Stimulated activated CD8-positive, alpha-beta memory T cell treated with anti-CD3 and anti-CD28 coated beads, Interleukin-4, amount 100 ng/mL, for 24 hours (primary cell): ENCODE data around the gene PRDM16.

Experiments used
- DNase-seq: peaks from one replicate; pipeline ENCODE4 v3.0.0-alpha.2; 2020; ENCODE audit warnings: low read depth

Gene PRDM16

DNA sequence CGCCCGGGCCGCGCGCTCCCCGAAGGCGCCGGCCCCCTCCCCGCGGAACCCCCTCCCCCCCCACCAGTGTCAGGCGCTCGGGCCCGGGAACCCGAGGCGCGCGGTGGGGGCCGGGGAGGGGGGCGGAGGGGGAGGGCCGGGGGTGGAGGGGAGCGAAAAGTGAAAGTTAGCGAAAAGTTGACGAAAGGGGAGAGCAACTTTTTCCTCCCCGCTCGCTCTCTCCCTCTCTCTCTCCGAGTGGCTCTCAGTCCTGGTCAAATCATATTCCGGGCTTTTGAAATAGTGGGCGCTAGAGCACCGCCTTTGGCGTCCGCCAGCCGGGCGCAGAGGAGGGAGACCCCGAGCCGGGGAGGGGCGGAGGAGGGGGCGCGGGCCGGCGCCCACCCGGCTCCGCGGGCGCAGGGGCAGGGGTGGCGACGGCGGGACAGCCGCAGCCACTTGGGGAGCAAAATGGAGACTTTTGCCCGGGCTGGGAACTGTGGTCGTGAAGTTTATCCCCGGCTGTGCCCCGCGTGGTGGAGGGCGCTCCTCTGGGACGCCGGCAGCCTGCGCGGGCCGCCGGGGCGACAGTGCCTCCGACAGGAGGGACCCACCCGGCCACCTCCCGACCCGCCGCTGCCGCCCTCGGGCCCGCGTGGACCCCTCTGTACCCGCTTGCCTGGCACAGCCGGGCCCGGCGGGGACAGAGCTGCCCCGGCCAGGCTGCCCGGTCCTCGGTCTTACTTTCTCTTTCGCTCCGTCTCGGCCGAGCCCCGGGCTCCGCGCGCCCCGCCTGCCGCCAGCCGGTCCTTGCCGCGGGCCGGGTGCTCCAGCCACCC, 697 bp downstream of the PRDM16 start:
- no peak for DNase-seq

DNA sequence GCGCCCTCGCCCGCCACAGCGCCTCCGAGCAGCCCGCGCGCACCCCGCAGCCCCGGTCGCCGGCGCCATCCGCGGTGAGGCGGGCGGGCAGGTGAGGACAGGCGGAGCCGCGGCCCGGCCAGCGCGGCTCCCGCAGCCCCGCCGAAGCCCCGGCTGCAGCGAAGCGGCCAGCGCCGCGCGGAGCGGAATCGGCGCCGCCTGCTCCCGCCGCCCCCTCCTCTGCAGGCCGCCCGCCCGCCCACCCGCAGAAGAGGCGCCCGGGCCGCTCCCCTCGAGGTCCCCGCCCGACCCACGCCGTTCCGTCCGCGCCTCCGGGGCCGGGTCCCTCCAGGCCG, 1.3 kb downstream of the PRDM16 start:
- DNase-seq = no peak

GRCh38 chr1:3070644-3071564, 1.9 kb downstream of the PRDM16 start:
- no peak for DNase-seq

GRCh38 chr1:3071565-3072390, 2.8 kb downstream of the PRDM16 start:
- no peak for DNase-seq

GRCh38 chr1:3072391-3073185, 3.6 kb downstream of the PRDM16 start:
- no peak for DNase-seq

DNA sequence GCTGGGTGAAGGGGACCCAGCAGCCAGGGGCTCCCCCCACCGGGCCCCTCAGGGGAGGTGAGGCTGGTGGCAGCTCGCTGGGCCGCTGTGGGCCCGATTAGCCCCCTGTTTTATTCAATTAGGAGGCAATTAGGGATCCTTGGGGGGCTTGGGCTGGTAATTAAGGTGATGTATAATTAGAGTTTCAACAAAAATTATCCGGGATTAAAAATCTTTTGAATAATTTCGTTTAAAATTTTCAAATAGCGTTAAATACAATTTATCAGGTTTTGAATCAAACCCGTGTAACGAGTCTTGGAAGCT, 4.1 kb downstream of the PRDM16 start:
- DNase-seq = no peak

GRCh38 chr1:3073489-3074296, 4.7 kb downstream of the PRDM16 start:
- DNase-seq = no peak

DNA sequence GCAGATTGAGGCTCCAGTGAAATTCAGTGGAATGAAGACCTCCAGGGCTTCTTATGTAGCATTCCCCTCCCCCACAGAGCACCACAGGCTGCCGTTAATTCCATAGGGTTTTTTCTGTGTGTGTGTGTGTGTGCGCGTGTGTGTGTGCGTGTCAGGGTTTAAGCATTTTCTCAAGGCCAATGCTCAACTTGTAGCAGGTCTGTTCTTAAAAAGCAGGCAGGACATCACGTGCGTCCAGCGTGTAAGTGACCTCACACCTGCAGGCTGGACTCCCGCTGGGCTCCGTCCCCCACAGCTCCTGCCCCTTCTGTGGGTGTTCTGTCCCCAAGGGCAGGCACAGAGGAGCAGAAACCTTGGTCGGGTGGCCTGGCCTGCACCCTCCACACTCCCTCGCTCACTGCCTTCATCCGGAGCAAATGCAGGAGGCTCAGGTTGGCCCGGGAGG, 5.3 kb downstream of the PRDM16 start:
- DNase-seq = no peak

DNA sequence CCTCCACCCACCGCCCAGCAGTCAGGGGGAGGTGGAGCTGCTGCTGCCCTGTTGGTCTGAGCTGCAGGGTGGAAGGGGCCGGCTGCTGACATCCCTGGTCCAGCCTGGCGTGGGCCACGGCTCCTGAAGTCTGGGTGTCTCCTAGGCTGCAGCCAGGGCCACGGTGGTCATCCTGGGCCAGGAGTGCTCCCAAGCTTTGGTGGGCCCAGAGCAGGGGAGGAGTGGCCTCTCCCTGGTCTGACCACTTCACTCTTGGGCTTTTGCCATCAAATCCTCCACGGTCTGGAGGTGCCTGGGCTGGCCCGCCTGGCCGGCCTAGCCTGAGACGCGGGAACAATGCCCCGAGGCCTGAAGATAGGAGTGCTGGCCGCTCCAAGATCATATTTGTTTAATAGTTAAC, 5.8 kb downstream of the PRDM16 start:
- no peak for DNase-seq

DNA sequence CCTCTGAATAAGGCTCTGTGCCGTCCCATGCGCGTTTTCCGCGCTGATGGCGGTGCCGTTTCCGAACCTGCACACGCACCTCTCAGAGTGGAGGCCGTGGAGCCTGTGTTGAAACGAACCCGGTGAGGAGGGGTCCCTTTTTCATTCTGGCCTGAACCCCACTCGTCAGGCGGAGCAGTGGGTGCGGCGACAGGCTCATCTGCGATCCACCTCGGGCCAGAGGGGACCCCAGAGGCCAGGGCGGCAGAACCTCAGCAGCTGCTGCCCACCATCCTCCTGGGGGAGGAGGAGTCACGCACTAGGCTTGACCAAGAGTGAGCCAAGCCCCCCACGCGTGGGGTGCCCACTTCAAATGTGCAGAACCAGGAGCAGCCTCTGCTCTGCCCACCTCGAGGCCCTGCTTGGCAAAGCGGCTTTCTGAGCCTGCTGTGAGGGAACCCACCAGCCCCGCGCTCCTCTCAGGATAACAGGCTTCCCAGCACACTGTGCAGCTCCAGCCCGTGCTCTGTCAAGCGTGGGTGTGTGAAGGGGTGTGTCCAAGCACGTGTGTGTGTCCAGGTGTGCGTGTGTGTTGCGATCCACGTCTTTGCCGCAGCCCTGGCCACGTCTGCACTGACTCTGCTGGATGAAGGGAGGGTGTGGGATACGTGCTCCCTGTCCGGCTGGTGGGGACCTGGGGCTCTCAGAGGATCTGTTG, 6.8 kb downstream of the PRDM16 start:
- no peak for DNase-seq

- DNase-seq = no peak
Measured at GRCh38 chr1:3076363-3076740, 7.3 kb downstream of the PRDM16 start.

DNA sequence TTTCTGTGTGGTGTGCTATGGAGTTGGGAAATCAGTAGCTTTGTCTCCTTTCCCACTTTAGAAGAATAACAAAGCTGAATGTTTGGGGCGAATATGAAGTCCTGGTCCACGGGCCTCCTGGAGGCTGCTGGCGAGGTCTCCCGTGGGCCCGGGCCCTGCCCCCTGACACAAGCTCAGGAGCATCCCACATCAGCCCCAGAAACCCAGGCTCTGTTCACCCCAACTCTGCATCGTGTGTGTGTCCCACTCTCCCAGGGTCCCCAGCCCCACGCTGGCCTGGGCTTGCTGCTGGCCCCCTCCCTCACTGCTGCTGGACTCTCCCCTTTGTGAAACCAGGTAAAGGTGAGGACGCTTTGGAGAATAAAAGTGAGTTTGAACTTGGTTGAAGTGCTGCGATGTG, 8.1 kb downstream of the PRDM16 start:
- no peak for DNase-seq

- DNase-seq = no peak
Measured at GRCh38 chr1:3077561-3077960, 8.6 kb downstream of the PRDM16 start.

DNA sequence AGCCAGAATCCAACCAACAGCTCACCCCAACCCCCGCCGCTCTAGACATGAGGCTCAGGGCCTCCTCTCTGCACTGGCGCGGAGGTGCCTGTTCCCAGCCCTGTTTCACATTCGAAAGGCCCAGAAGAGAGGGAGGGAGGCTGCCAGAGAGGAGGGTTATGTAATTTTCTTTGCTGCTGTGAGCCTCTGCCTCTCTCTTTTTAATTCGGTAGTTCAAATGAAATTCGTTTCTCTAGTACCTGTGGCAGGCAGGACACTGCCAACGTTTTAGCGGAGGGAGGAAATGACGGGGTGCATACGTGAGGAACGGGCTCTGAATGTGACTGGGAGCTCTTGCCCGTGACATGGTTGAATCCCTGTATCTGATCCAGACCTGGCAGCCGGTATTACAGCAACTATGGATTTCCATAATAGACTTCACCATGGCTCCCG, 9.4 kb downstream of the PRDM16 start:
- DNase-seq = no peak

GRCh38 chr1:3078871-3079270, 9.9 kb downstream of the PRDM16 start:
- no peak for DNase-seq

- no peak for DNase-seq
Measured at GRCh38 chr1:3079381-3080052, 10.5 kb downstream of the PRDM16 start.

DNA sequence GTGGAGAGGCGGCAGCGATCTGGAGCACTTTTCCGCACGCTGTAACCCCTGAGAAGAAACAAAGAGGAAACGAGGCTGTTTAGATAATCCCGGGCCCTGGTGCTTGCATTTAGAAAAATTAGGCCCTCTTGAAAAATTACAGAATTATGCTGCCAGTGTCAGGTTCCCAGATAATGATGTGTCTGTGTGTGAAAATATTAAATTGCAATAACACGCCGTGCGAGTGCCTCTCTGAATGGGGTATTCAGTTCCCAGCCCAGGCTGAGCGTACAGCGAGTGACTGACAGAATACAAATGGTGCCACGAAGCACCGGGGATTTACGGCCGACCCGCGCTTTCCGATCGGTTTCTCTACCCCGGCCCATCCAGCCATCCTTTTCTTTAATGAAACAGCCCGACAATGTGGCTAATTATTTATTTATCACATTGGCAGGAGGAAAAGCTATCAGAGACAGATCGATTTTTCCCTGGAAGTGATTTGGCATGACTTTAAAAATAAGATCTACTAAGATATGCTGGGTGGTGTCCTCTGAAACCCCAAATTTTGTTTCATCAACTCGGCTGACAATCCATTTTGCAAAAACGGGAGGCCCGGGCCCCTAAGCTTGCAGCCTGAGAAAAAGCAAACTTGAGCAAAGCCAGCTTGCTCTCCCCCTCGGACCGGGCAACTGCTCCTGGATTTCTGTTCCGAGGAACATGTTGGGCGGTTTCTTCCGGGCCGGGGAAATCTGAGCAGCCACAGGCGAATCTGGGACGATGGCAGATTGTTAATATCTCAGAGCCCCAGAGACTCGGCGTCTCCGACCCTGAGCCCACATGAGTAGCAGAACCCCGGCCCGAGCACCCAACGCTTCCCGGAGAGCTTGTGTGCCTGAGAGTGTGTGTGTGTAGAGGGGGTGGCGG, 11.3 kb downstream of the PRDM16 start:
- no peak for DNase-seq

DNA sequence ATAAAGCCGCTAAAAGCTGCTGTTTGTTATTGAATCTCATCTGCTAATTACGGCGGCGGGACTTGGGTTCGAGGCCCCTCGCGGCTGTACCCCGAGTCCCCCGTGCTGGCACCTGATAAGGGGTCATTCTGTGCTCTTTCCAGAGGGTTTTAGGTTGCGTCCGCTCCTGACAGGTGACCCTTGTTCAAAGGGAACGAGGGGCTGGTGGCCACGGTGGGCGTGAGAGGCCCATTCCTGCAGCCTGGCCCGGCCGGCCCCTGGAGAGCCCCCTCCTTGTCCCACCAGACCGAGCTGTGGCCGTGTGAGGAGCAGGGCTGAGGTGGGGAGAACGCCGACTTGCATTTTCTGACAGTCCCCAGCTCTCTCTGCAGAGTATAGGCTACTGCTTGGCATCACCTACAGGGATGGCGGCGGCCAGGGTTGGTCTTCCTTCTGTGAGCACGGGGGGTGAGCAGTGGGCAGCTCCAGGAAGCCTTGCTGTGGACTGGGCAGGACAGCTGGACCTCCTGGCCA, 12.2 kb downstream of the PRDM16 start:
- DNase-seq = no peak
